HG02678 (cell line): ENCODE data around the gene FSD2.
A peak's percentile ranks its signal among the peaks of the same experiment; 100 is the strongest.

Experiments
- ATAC-seq: cut with Tn5 transposase; IDR thresholded peaks from one replicate; pipeline ENCODE4 v1.9.1; 2021; ENCODE audit warnings: mild to moderate bottlenecking, moderate library complexity; ENCODE audit not compliant: unreplicated experiment

FSD2 gene

GRCh38 chr15:82805994-82806406 is at the start of gene FSD2:
Gene FSD2 (minus strand): TSS chr15:82806069. CDS start chr15:82787390, 18,679 bp downstream.
- peak; percentile 53 for ATAC-seq

- ATAC-seq = no peak
Observed at GRCh38 chr15:82854554-82854953, 48.7 kb upstream of the FSD2 start.

- ATAC-seq = no peak
Observed at GRCh38 chr15:82852941-82853561, 47.2 kb upstream of the FSD2 start.

GRCh38 chr15:82851981-82852511 is 46.2 kb upstream of the FSD2 start:
- ATAC-seq = no peak

GRCh38 chr15:82851306-82851850 is 45.5 kb upstream of the FSD2 start:
- ATAC-seq = no peak

GRCh38 chr15:82850731-82851130 is 44.9 kb upstream of the FSD2 start:
- ATAC-seq = no peak

- peak; percentile 59 for ATAC-seq
Observed at GRCh38 chr15:82849556-82850512, 44.0 kb upstream of the FSD2 start.

GRCh38 chr15:82848241-82848993 is 42.5 kb upstream of the FSD2 start:
- no peak for ATAC-seq

- no peak for ATAC-seq
Observed at GRCh38 chr15:82847703-82848102, 41.8 kb upstream of the FSD2 start.

- no peak for ATAC-seq
Observed at GRCh38 chr15:82846621-82847020, 40.8 kb upstream of the FSD2 start.

- no peak for ATAC-seq
Observed at GRCh38 chr15:82845686-82846085, 39.8 kb upstream of the FSD2 start.

GRCh38 chr15:82843566-82843965 is 37.7 kb upstream of the FSD2 start:
- ATAC-seq = no peak

- ATAC-seq = no peak
Observed at GRCh38 chr15:82840166-82840565, 34.3 kb upstream of the FSD2 start.

- no peak for ATAC-seq
Observed at GRCh38 chr15:82839136-82839535, 33.3 kb upstream of the FSD2 start.

- ATAC-seq = no peak
Observed at GRCh38 chr15:82838096-82838735, 32.3 kb upstream of the FSD2 start.

- ATAC-seq = no peak
Observed at GRCh38 chr15:82835391-82835917, 29.6 kb upstream of the FSD2 start.

- no peak for ATAC-seq
Observed at GRCh38 chr15:82833362-82833682, 27.5 kb upstream of the FSD2 start.

- ATAC-seq = peak; percentile 80
Observed at GRCh38 chr15:82832601-82833361, 26.9 kb upstream of the FSD2 start.

- no peak for ATAC-seq
Observed at GRCh38 chr15:82831894-82832600, 26.2 kb upstream of the FSD2 start.
